Measurements from ENCODE around the gene GABBR2. TPM values are rescaled to one million over a fixed set of nuclear protein-coding genes. Genes with fewer than 3 reads are reported as not detected.
A peak's percentile ranks its signal among the peaks of the same experiment; 100 is the strongest.

GABBR2 gene
- total RNA-seq, 1 donor from 2014 or later = 0.84 TPM

DNA sequence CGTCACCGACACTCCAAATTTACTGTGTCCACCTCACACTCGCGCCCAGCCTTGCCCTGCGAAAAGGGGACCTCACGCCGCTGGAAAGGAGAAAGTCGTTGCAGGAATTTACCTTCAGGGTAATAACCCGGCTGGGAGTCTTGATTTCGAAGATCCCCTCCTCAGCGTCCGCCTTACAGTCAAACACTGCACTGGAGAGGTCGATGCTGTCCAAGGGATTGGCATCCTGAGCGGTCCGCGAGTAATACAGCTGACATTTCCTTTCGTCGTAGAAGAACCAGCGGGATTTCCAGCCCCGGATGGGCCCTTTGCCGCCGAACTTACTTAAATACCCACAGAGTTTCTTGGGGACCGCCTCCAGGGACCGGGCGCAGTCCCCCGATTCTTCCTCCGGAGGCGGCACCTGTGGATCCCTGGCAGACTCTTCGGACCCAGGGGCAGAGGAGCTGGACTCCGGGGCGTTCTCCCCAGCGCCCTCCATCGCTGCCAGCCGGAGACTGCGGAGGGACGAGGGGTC is 453.6 kb downstream of the GABBR2 start:
- H3K4me1 ChIP-seq = peaks cover 39% of the 10 kb centered on the region

DNA sequence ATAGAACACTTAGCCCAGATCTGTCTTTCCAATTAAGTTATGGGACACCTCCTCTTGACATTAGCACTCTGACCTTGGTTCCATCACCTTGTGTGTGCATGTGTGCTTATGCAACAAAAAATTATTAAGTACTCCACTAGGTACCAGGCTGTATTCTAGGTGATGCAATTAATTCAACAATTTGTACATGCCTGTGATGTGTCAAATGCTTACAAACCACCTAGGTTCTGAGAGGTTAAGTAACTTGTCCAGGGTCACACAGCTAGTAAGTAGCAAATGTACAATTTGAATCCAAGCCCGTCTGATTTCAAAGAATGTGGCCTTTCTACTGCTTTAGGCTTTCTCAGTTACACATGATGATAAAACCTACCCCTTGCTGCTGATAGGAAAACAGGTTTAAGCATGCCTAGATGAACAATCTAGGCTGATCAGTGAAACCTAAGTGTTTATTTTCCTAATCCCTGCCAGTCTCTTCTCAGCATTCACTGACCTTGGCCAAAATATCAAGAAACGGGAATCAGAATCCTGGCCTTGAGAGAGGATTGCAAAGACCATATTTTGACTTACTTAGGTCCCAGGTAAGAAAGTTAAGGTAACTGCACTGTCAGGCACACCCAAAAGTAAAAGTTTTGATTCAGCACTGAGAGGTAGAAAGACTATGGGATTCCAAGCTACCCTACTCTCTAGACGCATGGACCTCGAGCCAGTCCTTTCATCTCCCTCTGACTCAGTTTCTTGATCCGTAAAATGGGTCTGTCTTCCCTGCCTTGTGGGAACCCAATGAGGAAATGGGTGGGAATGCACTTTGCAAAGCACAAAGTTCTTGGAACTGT is 454.3 kb downstream of the GABBR2 start:
- Histone ChIP-seq H3K9me3 (no peaks in the 10 kb centered on the region), H3K27ac (peak overlapping the region; percentile 99), H3K4me3 (peak overlapping the region; percentile 90), H3K4me1 (peaks cover 44% of the 10 kb centered on the region), H3K27me3 (no peaks in the 10 kb centered on the region), H3K36me3 (peaks cover 5% of the 10 kb centered on the region)
- DNase-seq (no peak), ATAC-seq (no peak)
- intact Hi-C loops (cut with DNase I) = loop anchor here (10.0 kb wide), 1 partner anchor 180 kb away; no protein-coding TSS in a partner anchor
- TF ChIP-seq, protein P1, sequence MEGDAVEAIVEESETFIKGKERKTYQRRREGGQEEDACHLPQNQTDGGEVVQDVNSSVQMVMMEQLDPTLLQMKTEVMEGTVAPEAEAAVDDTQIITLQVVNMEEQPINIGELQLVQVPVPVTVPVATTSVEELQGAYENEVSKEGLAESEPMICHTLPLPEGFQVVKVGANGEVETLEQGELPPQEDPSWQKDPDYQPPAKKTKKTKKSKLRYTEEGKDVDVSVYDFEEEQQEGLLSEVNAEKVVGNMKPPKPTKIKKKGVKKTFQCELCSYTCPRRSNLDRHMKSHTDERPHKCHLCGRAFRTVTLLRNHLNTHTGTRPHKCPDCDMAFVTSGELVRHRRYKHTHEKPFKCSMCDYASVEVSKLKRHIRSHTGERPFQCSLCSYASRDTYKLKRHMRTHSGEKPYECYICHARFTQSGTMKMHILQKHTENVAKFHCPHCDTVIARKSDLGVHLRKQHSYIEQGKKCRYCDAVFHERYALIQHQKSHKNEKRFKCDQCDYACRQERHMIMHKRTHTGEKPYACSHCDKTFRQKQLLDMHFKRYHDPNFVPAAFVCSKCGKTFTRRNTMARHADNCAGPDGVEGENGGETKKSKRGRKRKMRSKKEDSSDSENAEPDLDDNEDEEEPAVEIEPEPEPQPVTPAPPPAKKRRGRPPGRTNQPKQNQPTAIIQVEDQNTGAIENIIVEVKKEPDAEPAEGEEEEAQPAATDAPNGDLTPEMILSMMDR (IDR thresholded peaks at IDR 0.05) = no peak

More for the DNA sequence above, 453.6 kb downstream of the GABBR2 start:
- Histone ChIP-seq H3K4me3 (peak overlapping the region; percentile 90), H3K36me3 (peaks cover 5% of the 10 kb centered on the region), H3K9me3 (no peaks in the 10 kb centered on the region), H3K27me3 (no peaks in the 10 kb centered on the region), H3K27ac (peak overlapping the region; percentile 99)
- ATAC-seq (peak; percentile 20), DNase-seq (peak; percentile 70)
- intact Hi-C loops (cut with DNase I) = loop anchor here (10.0 kb wide), 1 partner anchor 180 kb away; no protein-coding TSS in a partner anchor
- TF ChIP-seq, protein P1 (IDR thresholded peaks at IDR 0.05) = no peak

DNA sequence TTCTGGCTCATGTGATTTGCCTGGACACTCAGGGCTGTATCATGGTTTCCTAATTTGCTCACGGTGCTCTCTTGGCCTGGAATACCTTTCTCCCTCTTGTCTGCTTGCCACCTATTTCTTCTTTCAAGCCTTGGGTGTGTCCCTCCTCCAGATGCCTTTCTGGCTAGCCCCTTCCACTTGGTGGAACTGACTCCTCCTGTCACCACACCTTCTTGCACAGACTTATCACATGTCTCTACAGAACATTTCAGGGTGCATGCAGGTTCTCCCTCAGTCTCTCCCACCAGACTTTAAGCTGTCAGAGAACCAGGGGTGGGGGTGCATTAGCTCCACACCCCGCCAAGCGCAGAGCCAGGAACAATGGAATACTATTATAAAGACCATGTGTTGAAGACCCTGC is 455.2 kb downstream of the GABBR2 start:
- Histone ChIP-seq H3K4me1 (peaks cover 51% of the 10 kb centered on the region), H3K4me3 (peak overlapping the region; percentile 90)

DNA sequence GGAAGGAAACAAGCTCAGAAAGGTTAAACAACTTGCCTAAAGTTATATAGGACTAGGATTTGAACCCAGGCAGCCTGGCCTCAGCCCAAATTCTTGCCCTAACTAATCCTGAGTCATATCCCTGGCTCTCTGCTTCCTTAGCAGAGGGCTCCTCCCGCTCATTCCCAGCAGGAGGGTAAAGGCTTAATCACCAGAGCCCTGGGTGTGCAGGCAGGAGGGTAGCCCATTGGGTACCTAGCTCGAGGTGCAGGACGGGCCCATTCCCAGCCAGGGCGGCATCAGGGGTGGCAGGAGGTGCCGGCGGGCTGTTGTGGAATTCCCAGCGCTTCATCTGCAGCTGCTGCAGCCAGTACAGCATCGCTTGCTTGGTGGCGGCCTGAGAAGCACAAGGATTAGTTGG is 457.2 kb downstream of the GABBR2 start:
- TF ChIP-seq, protein P1 (IDR thresholded peaks at IDR 0.05) = no peak
- Histone ChIP-seq H3K36me3 (peaks cover 15% of the 10 kb centered on the region), H3K27me3 (no peaks in the 10 kb centered on the region), H3K9me3 (no peaks in the 10 kb centered on the region), H3K4me3 (no peak overlapping the region), H3K4me1 (peaks cover 62% of the 10 kb centered on the region), H3K27ac (peak overlapping the region; percentile 85)
- intact Hi-C loops (cut with DNase I) = loop anchor here (10.0 kb wide), 1 partner anchor 177 kb away; no protein-coding TSS in a partner anchor
- DNase-seq (no peak), ATAC-seq (no peak)

More for the DNA sequence above, 455.2 kb downstream of the GABBR2 start:
- Histone ChIP-seq H3K27me3 (no peaks in the 10 kb centered on the region), H3K9me3 (no peaks in the 10 kb centered on the region), H3K27ac (peak overlapping the region; percentile 99), H3K36me3 (peaks cover 8% of the 10 kb centered on the region)
- TF ChIP-seq, protein P1 (IDR thresholded peaks at IDR 0.05) = no peak
- DNase-seq = no peak
- intact Hi-C loops (cut with DNase I) = loop anchor here (10.0 kb wide), 1 partner anchor 179 kb away; no protein-coding TSS in a partner anchor
- ATAC-seq = peak; percentile 13

DNA sequence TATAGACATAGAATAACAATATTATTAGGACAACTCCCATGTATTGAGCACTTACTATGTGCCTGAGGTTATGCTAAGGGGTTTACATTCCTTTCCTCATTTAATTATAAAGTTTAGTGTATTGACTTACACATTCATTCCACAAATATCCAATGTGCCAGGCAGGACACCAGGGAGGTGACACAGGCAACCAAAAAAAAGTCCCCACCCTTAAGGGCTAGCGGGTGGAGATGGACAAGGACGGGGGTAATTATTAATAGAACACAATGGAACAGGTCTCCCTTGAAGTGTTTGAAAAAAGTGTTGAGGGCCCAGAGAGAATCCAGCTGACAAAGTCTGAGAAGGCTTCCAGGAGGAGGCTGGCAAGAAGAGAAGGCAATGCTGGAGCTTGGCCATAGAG is 459.0 kb downstream of the GABBR2 start:
- DNase-seq = no peak
- Histone ChIP-seq H3K4me3 (no peak overlapping the region), H3K27ac (peak overlapping the region; percentile 85), H3K27me3 (no peaks in the 10 kb centered on the region), H3K9me3 (no peaks in the 10 kb centered on the region), H3K4me1 (peaks cover 59% of the 10 kb centered on the region), H3K36me3 (peaks cover 22% of the 10 kb centered on the region)
- intact Hi-C loops (cut with DNase I) = loop anchor here (10.0 kb wide), 1 partner anchor 175 kb away; no protein-coding TSS in a partner anchor
- peak; percentile 20 for ATAC-seq
- TF ChIP-seq, protein P1 (IDR thresholded peaks at IDR 0.05) = no peak
